T-cell (primary cell): ENCODE results near the gene GLB1L3. TPM values are rescaled to one million over a fixed set of nuclear protein-coding genes. Genes with fewer than 3 reads are reported as not detected.

Experiments
- ATAC-seq, 4 experiments: fragments of 200-7000 bp in 3 of 4; fragments of 150-1000 bp in 1 of 4; cut with Tn5 transposase; replicated peaks in 1 of 4; 1 replicate in 3 of 4; 2 replicates in 1 of 4; pipeline ENCODE4 v1.10.0; 2021; ENCODE audit warnings: moderate library complexity in 3 of 4, mild to moderate bottlenecking in 2 of 4, moderate number of reproducible peaks in 1 of 4
- CTCF ChIA-PET, 2 donors: fragments of 300-600 bp; sonication (Branson Sonifier 250); formaldehyde crosslinking; loops; one replicate each; lab custom pipeline; 2022; ENCODE audit warnings: antibody characterized with exemption in 2 of 2; lab: Charles Lee
- POLR2A ChIA-PET, 2 donors: fragments of 300-600 bp; sonication (Branson Sonifier 250); formaldehyde crosslinking; loops; one replicate each; lab custom pipeline; 2022; ENCODE audit warnings: antibody characterized with exemption in 2 of 2; lab: Charles Lee
- DNase-seq, 35 experiments: peaks; one replicate each; pipeline versions ENCODE4 v3.0.0 to v3.0.0-alpha.2; 2013 to 2023
- H3K27ac ChIP-seq: one replicate; pipeline ENCODE4 v1.5.1; 2013; ENCODE audit warnings: low read length
- H3K27me3 ChIP-seq, 2 experiments: replicated peaks in 1 of 2; 1 replicate in 1 of 2; 2 replicates in 1 of 2; pipeline versions ENCODE4 v1.6.1 to v1.7.0; 2013; ENCODE audit warnings: low read length in 1 of 2, mixed read lengths in 1 of 2; ENCODE audit not compliant: control insufficient read depth in 2 of 2, insufficient read depth in 2 of 2; ENCODE audit errors: extremely low read depth in 1 of 2
- H3K36me3 ChIP-seq, 2 donors: 1 replicate in 1 of 2; 2 replicates in 1 of 2; pipeline versions ENCODE4 v1.6.1 to v1.7.0; 2013; ENCODE audit warnings: low read length in 1 of 2; ENCODE audit not compliant: control insufficient read depth in 2 of 2, insufficient read depth in 1 of 2; ENCODE audit errors: extremely low read depth in 1 of 2
- H3K4me1 ChIP-seq, 2 experiments: 1 replicate in 1 of 2; 2 replicates in 1 of 2; pipeline versions ENCODE4 v1.6.1 to v1.7.0; 2013; ENCODE audit warnings: low read length in 2 of 2, mixed read lengths in 1 of 2; ENCODE audit not compliant: insufficient read depth in 2 of 2, control insufficient read depth in 1 of 2; ENCODE audit errors: extremely low read depth in 1 of 2
- H3K4me3 ChIP-seq, 2 donors: 1 replicate in 1 of 2; 2 replicates in 1 of 2; pipeline versions ENCODE4 v1.5.1 to v1.7.0; 2013; ENCODE audit warnings: mild to moderate bottlenecking in 2 of 2, low read length in 1 of 2, moderate library complexity in 1 of 2; ENCODE audit not compliant: control insufficient read depth in 1 of 2; ENCODE audit errors: extremely low read depth in 1 of 2
- H3K9me3 ChIP-seq: 2 replicates; pipeline ENCODE4 v1.7.0; 2013
- H3K27ac Mint-ChIP-seq, 2 donors: one replicate each; pipeline ENCODE4 v1.8.0; 2020 to 2021; ENCODE audit warnings: mild to moderate bottlenecking in 2 of 2, mixed read lengths in 2 of 2
- H3K27me3 Mint-ChIP-seq, 2 donors: one replicate each; pipeline ENCODE4 v1.8.0; 2021 to 2022; ENCODE audit warnings: mixed read lengths in 2 of 2
- H3K36me3 Mint-ChIP-seq: one replicate; pipeline ENCODE4 v1.8.0; 2021; ENCODE audit warnings: mixed read lengths
- H3K4me1 Mint-ChIP-seq, 3 donors: one replicate each; pipeline ENCODE4 v1.8.0; 2020 to 2022; ENCODE audit warnings: mixed read lengths in 3 of 3, mild to moderate bottlenecking in 1 of 3
- H3K4me3 Mint-ChIP-seq, 3 donors: one replicate each; pipeline ENCODE4 v1.8.0; 2020 to 2022; ENCODE audit warnings: mild to moderate bottlenecking in 3 of 3, mixed read lengths in 3 of 3, moderate library complexity in 3 of 3
- H3K9me3 Mint-ChIP-seq, 3 donors: one replicate each; pipeline ENCODE4 v1.8.0; 2020 to 2022; ENCODE audit warnings: mixed read lengths in 3 of 3
- WGBS: methylation state at CpG from one replicate; pipeline ENCODE4 v1.1.5; 2013; ENCODE audit warnings: missing lambda C conversion rate; ENCODE audit not compliant: insufficient coverage; 5-methylcytosine and 5-hydroxymethylcytosine counted together
- total RNA-seq, 35 experiments: library from RNA in 6 of 35; stranded (reverse) in 6 of 35; fragments of 120-200 nt in 1 of 35; gene quantifications; one replicate each; pipeline versions ENCODE4 v1.2.1 to v1.2.4 and lab custom pipeline; 2013 to 2026

Gene GLB1L3
- total RNA-seq, 5 donors from 2014 or later (not counting 1 experiment from before 2014, with no cell fraction given), result 1.3 to 2.8 (median 1.9) TPM

GRCh38 chr11:134358165-134358855 is 82.1 kb downstream of the GLB1L3 start:
- Histone ChIP-seq H3K9me3 (no peaks in the 10 kb centered on the region), H3K36me3 (no peaks in the 10 kb centered on the region), H3K4me1 (peaks cover 0 to 10% of the 10 kb centered on the region in 2 experiments), H3K27me3 (peaks cover 0 to 25% of the 10 kb centered on the region in 2 experiments), H3K4me3 (no peak overlapping the region), H3K27ac (no peak overlapping the region)
- Mint-ChIP-seq H3K27ac (no peak overlapping the region), H3K4me1 (peaks cover 14 to 21% (median 19%) of the 10 kb centered on the region in 3 donors), H3K9me3 (peaks cover 0 to 2% (median 0%) of the 10 kb centered on the region in 3 donors), H3K4me3 (no peak overlapping the region), H3K27me3 (peaks cover 5 to 12% of the 10 kb centered on the region in 2 donors), H3K36me3 (no peaks in the 10 kb centered on the region)
- ChIA-PET CTCF (no interaction called here), POLR2A (no interaction called here)
- 92% methylated on average over 23 of the region's 27 CpGs for WGBS
- DNase-seq, result peak in 1 of 35 experiments; percentile 3
- ATAC-seq, result no peak

- Mint-ChIP-seq H3K36me3 (no peaks in the 10 kb centered on the region), H3K4me3 (no peak overlapping the region), H3K4me1 (peaks cover 14 to 21% (median 19%) of the 10 kb centered on the region in 3 donors), H3K9me3 (no peaks in the 10 kb centered on the region), H3K27ac (no peak overlapping the region), H3K27me3 (peaks cover 5 to 12% of the 10 kb centered on the region in 2 donors)
- ChIA-PET CTCF (interaction anchor here (0.6 to 1.0 kb wide), 2 partner anchors 331 to 441 kb away, joined by 3 to 4 read pairs; no protein-coding TSS in a partner anchor), POLR2A (no interaction called here)
- Histone ChIP-seq H3K27ac (no peak overlapping the region), H3K4me1 (peaks cover 0 to 10% of the 10 kb centered on the region in 2 experiments), H3K4me3 (no peak overlapping the region), H3K27me3 (peaks cover 0 to 25% of the 10 kb centered on the region in 2 experiments), H3K9me3 (no peaks in the 10 kb centered on the region), H3K36me3 (no peaks in the 10 kb centered on the region)
- DNase-seq, result no peak
- 93% methylated on average over 18 of the region's 18 CpGs for WGBS
- ATAC-seq, result no peak
These were observed 82.8 kb downstream of the GLB1L3 start for GRCh38 chr11:134358856-134359490.

- H3K27me3 ChIP-seq, result peaks cover 0 to 26% of the 10 kb centered on the region in 2 experiments
- no peaks in the 10 kb centered on the region for H3K9me3 Mint-ChIP-seq
- DNase-seq (peak in 1 of 35 experiments; percentile 2), ATAC-seq (no peak)
- H3K36me3 ChIP-seq, result no peaks in the 10 kb centered on the region
- H3K27me3 Mint-ChIP-seq, result peaks cover 5 to 12% of the 10 kb centered on the region in 2 donors
- ChIA-PET POLR2A (no interaction called here), CTCF (interaction anchor here (0.6 to 1.0 kb wide), 2 partner anchors 332 to 441 kb away, joined by 3 to 4 read pairs; no protein-coding TSS in a partner anchor)
- peaks cover 0 to 10% of the 10 kb centered on the region in 2 experiments for H3K4me1 ChIP-seq
- H3K27ac Mint-ChIP-seq, result no peak overlapping the region
- no peak overlapping the region for H3K4me3 ChIP-seq
- H3K9me3 ChIP-seq, result no peaks in the 10 kb centered on the region
- peak overlapping the region in 1 of 3 donors; percentile 42 for H3K4me3 Mint-ChIP-seq
- no peaks in the 10 kb centered on the region for H3K36me3 Mint-ChIP-seq
- 96% methylated on average over 7 of the region's 10 CpGs for WGBS
- H3K4me1 Mint-ChIP-seq, result peaks cover 14 to 21% (median 19%) of the 10 kb centered on the region in 3 donors
- no peak overlapping the region for H3K27ac ChIP-seq
These were observed 83.5 kb downstream of the GLB1L3 start for GRCh38 chr11:134359646-134360045.

GRCh38 chr11:134360050-134360835 is 84.1 kb downstream of the GLB1L3 start:
- H3K27ac Mint-ChIP-seq, result no peak overlapping the region
- Histone ChIP-seq H3K27me3 (peaks cover 0 to 30% of the 10 kb centered on the region in 2 experiments), H3K4me1 (peaks cover 0 to 10% of the 10 kb centered on the region in 2 experiments), H3K9me3 (no peaks in the 10 kb centered on the region), H3K4me3 (no peak overlapping the region), H3K36me3 (no peaks in the 10 kb centered on the region), H3K27ac (no peak overlapping the region)
- ChIA-PET CTCF (interaction anchor here in 1 of 2 donors (1.0 kb wide), 1 partner anchor 332 kb away, joined by 3 read pairs; no protein-coding TSS in a partner anchor), POLR2A (no interaction called here)
- DNase-seq (peak in 34 of 35 experiments; percentile 25 to 79 (median 60)), ATAC-seq (peak; percentile 84 to 93 (median 92))
- WGBS, result 8% methylated on average over 20 of the region's 30 CpGs
- H3K4me3 Mint-ChIP-seq, result peak overlapping the region in 1 of 3 donors; percentile 42
- peaks cover 5 to 12% of the 10 kb centered on the region in 2 donors for H3K27me3 Mint-ChIP-seq
- H3K9me3 Mint-ChIP-seq, result no peaks in the 10 kb centered on the region
- no peaks in the 10 kb centered on the region for H3K36me3 Mint-ChIP-seq
- peaks cover 14 to 21% (median 19%) of the 10 kb centered on the region in 3 donors for H3K4me1 Mint-ChIP-seq

GRCh38 chr11:134361661-134362060 is 85.5 kb downstream of the GLB1L3 start:
- no peaks in the 10 kb centered on the region for H3K9me3 Mint-ChIP-seq
- Histone ChIP-seq H3K4me3 (no peak overlapping the region), H3K27ac (no peak overlapping the region), H3K36me3 (no peaks in the 10 kb centered on the region), H3K4me1 (peaks cover 0 to 10% of the 10 kb centered on the region in 2 experiments), H3K27me3 (peaks cover 0 to 30% of the 10 kb centered on the region in 2 experiments), H3K9me3 (no peaks in the 10 kb centered on the region)
- DNase-seq (peak in 1 of 35 experiments; percentile 3), ATAC-seq (no peak)
- peaks cover 5 to 12% of the 10 kb centered on the region in 2 donors for H3K27me3 Mint-ChIP-seq
- CTCF ChIA-PET, result no interaction called here
- H3K36me3 Mint-ChIP-seq, result no peaks in the 10 kb centered on the region
- peak overlapping the region in 2 of 3 donors; percentile 9 to 64 for H3K4me3 Mint-ChIP-seq
- 65% methylated on average over 16 of the region's 26 CpGs for WGBS
- peak overlapping the region in 1 of 2 donors; percentile 48 for H3K27ac Mint-ChIP-seq
- POLR2A ChIA-PET, result no interaction called here
- H3K4me1 Mint-ChIP-seq, result peaks cover 14 to 21% (median 19%) of the 10 kb centered on the region in 3 donors
